GM18861 (cell line): ENCODE measurements around the gene PPFIA4.
"Not testable (repeated sequence)": the region's sequence is repeated elsewhere in the genome, so short reads cannot be mapped to it uniquely, and the experiment has no call there.

ENCODE experiments used
- ATAC-seq: cut with Tn5 transposase; IDR thresholded peaks from one replicate; pipeline ENCODE4 v1.9.1; 2021; ENCODE audit not compliant: unreplicated experiment

PPFIA4 gene

DNA sequence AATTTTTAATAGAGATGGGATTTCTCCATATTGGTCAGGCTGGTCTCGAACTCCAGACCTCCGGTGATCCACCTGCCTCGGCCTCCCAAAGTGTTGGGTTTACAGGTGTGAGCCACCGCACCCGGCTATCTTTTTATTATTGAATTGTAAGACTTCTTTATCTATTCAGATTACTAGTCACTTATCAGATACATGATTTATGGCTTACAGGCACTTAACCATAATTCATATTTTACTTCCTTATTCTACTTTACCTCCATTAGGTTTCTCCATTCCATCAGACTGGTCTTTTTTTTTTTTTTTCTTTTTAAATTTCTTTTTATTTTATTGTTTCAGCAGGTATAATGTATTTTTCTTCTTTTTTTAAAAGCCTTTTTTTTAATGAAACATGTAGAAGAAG is 14.7 kb upstream of the PPFIA4 start:
- no peak for ATAC-seq

DNA sequence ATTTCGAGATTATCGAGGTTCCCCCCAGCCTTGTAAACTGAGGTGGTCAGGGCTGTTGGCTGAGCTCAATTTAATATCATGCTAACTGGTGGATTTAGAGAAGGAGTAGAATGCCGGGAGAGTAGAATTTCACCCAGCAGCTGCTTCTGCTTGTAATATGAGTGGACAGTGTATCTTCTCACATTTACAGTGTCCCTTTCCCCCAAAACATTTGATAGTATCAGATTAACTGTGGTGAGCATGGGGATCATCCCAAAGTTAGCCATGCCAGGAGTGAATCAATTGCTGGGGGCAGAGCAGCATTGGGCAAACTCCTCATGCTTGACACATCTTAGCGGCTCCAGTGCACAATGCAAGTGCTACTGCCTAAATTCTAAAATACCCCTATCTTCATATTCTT is 9.2 kb upstream of the PPFIA4 start:
- ATAC-seq = no peak

DNA sequence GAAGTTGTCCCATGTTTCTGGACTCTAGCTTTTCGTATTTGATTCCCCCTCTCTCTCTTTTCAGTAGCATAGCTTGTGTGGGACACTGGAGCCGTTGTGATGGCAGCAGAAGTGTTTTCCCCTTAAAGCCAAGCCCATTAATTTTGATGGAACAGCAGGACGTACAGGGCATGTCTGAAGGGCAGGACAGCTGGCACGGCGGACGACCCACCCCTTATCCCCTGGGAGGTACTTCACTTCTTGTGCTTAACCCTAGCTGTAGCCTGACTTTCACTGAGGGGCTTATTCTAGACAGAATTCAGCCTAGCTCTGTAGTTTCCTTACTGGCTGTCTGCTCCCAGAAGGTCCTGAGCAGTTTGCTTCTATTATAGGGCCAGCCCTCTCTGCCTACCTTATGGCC is 8.6 kb upstream of the PPFIA4 start:
- no peak for ATAC-seq

DNA sequence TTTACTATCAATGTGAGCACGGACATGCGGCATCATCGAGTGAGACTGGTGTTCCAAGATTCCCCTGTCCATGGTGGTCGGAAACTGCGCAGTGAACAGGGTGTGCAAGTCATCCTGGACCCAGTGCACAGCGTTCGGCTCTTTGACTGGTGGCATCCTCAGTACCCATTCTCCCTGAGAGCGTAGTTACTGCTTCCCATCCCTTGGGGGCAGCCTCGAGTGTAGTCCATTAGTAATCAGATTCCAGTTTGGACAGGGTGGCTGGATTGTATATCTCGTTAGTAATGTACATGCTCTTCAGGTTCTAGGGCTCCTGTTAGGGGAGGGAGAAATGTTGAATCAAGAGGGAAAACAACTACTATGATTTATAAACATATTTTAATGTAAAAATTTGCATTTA is 3.4 kb upstream of the PPFIA4 start:
- ATAC-seq = not testable (repeated sequence)

DNA sequence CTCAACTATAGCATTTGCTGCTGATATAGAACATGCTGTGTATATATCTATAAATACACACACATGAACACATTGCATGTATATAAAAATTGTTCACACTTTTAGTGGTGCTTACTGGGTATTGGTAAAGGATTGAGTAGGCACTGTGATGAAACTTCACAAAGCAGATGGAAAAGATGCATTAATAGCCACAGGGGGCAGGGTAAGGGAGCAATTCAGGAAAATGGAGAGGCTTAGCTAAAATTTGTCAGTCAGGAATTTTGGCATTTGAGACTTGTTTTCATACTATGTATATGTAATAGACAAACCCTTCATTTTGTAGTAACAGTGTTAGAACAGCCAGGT is 633 bp upstream of the PPFIA4 start:
- no peak for ATAC-seq

DNA sequence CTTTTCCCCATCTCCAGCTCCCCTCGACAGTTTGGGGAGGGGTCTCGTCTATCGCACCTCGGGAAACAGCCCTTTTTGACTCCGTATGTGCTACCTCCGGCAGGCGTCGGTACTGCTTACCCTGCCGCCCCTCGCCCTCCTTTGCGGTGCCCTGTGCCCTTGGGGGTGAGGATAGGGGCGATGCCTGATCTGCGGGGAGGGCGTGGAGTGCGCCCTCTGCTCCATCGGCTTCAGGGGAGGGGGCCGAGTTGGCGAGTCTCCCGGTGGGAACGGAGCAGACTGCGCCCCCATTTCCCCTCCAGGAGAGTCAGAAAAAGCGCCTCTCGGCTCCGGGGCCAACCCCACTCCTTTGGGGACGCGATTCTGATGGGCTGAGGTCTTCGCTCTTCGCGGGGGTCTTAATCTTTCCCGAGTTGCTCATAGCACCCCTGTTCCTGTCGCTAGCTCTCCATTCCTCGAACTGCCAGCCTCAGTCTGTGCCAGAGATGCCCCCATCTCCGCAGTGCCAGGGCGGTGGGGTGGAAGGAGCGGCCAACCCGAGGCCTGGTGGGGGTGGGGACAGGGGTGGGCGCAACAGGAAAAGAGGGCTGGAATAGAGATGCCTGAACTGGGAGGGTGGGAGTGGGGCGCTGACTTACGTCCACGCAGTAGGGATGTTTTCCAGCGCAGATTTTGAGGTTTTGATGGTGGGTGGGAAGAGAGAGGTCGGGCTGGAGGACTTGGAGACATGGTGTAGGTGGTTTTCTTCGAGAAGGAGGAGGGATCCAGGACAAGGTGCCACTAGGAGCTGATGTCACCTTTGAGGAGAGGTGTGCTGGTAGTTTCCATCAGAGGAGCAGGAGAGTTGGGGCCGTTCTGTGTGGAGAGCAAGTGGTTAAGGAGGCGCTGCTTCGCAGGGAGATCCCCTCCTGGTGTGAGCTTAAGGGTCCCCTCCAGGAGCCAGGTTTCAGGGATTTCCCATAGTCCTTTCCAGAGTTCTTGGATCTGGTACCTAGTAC is 674 bp downstream of the PPFIA4 start:
- no peak for ATAC-seq

DNA sequence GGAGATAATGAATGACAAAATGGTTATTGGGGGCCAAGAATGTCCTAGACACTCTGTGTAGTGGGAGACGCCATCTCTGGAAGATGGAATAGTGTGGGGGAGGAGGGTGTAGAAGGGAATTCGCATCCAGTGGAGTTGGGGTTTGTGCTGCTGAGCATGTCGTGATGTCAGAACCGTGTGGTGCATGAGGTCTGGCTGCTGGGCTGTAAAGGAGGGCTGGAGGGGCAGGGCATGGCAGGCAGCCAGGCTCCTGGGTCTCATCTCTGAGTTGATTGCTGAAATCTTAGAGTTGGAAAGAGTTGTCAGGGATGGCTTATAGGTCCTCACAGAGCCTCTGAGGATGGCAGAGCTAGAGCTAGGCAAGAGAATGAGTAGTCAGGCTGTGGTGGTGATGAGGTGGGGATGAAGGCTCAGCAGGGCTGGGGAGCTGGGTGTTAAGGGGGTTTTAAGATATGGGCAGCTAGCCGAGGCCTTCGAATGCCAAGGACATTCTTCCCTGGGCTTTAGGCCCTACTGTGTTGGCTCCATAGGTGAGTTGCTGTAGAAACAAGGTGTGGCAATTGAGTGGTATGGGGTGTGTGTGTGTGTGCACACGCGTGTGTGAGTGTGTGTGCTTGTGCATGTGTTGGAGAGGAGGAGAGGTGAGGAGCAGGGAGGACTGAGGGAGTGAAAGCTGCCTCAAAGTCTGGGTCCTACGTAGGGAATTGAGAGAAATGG is 1.9 kb downstream of the PPFIA4 start:
- ATAC-seq = no peak

DNA sequence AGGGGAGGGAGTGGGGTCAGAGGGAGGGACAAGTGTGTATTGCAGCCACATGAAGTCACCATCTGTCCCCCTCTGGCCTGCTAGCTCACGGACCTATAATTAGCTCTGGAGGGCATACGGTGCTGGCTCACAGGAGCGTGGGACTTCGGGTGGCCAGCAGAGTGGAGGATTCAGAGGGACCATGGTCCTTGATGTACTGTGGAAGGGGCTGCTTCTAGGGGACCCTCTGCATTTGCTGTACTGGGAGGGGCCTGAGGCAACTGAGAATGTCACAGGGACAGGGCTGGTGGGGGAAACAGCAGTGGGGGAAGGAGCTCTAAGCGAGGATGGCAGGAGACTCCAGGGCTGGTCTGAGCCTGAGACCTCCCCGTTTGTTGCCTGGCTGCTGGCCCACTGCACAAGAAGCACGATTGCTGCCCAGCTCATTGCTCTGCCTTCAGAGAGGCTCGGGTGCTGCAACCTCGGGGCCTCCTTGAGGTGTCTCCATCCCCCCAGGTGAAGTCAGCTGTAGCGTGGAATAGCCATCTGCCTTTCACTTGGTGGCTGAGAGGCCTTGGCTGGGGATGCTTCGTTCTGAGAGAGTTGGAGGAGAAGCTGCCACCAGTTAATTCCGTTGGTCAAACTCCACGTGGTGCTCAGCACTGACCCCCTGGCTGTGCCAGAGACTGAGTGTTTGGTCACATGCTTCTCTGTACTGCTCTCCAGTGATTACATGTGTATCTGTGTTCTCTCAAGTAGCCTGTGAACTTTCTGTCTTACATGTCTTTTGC is 2.7 kb downstream of the PPFIA4 start:
- ATAC-seq = no peak

DNA sequence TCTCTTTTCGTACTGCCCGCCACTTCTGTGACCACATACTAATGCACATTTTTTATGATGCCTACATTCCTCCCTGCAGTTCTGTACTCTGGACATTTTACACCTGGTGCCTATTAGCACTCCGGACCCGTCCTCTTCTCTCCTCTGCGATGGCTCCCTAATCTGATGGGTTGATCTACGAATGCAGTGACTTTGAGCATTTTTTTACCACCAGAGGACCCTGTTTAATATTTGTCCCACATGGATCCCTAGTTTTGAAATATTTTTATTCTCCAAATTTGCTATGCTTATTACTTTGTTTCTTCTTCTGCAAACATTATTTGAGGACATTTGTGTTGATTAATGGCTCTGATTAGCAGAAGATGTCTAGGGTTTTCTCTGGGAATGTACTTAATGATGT is 5.2 kb downstream of the PPFIA4 start:
- no peak for ATAC-seq

DNA sequence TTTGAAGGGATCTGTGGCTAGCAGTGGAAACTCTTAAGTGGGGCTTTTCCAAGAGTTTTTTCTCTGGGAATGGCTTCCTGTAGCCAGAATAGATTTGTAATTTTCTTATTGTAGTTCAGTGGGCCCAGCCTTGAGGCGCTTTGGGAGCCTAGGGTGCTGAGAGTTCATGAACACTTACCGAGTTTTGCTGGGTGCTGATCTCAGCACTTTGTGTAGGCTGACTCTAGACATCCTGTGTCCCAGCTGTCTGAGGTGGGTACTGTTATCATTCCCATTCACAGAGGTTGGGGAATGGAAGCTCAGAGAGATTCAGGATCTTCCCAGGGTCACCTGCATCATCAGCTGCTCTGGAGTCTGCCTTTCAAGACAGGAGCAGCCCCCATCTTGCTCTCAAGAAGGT is 7.0 kb downstream of the PPFIA4 start:
- no peak for ATAC-seq

DNA sequence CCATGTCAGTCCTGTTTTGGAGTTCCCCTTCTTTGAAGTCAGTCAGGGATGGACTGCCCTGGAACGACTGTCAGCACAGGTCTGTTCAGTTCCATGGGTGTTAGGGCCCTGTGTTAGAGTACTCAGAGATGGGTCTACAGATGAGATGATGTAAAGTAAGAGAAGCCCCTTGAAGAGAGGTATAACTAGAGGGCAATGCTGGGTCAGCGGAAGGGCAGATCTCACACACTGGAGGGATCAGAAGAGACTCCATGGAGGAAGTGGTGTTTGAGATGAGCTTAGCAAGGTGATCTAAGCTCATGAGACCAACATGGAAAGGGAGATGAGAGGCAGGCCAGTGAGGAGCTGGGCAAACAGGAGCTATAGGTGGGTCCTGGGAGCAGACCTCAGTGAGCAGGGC is 7.6 kb downstream of the PPFIA4 start:
- no peak for ATAC-seq

DNA sequence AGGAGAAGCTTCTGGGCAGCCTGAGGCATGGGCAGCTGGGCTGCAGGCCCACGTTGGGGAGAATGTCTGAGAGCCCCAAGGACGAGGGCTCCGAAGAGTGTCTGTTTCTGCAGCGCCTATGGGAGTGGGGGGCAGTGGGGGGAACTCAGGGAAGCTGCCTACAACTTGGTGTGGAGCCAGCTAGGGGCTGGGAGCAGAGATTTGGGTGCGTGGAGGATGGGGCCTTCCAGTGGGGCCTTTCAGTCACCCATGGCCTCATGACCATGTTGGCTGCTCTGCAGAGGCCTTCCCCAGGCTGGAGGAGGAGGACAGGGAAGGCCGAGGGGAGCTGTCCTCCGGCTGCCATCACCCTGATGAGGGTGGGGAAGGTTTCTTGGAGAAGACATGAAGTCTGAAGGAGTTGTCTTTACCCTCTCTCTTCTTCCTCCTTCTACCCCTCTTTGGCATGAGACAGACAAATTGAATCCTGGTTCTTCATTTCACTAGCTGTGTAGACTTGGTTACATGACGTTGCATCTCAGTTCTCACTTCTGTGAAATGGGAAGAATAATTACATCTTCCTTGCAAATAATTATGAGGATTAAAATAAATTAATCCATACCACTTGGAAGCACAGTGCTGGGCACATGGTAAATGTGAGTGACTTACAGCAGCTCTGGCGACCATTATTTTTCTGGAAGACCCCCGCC is 8.3 kb downstream of the PPFIA4 start:
- no peak for ATAC-seq

DNA sequence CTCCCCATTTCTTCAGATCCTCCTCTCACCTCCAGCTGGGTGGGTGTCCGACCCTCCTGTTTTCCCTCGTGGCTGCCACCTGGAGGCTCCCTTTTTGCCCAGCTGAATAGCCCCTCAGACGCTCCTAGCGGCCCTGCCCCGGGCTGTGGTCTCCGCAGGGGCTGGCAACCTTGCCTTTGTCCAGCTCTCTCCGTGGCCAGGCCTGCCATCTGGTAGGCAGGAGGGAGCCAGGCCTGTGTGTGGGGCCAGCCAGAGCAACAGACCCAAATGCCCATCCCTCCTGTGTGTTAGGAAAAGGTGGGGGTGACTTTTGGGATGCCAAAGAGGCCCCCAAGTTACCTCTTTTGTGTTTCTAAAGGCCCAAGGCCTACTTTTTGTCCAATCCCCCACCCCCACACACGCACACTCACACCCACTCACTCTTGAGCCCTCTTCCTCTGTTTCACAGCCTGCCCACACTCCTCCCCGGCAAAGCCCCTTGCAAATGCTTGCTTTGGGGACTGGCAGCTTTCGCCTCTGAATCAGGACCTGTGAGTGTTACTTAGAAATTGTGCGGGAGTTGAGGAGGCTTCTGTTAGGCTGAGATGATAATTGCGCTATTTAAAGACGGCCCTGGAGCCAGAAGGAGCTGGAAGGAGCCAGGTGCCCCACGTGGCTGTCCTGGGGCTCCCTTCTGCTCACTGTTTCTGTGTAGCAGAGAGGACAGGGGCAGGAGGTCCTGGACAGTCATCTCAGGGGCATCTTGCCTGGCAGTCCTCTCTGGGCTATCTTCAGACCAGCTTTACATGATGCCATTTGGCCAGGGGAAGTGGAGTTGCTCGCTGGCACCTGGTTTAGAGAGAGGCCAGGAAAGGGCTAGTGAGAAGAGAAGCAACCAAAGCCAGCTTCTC is 9.1 kb downstream of the PPFIA4 start:
- no peak for ATAC-seq

DNA sequence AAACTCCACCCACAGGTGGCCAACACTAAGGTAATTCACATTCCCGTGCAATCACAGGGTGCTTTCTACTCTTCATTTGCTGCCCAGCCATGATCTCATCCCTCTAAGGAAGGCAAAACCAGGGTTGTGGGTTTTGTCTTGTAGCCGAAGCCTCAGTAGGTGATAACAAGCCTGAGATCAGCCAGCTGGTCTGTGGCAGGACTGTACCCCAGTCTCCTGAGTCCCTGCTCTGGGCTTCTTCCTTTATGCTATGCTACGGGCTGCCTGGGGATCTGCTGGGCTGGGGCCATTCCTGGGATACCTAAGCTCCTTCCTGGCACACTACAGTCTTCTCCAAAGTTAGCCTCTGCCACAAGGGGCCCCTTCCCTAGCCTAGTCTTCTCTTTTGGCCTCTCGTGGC is 9.8 kb downstream of the PPFIA4 start:
- no peak for ATAC-seq

DNA sequence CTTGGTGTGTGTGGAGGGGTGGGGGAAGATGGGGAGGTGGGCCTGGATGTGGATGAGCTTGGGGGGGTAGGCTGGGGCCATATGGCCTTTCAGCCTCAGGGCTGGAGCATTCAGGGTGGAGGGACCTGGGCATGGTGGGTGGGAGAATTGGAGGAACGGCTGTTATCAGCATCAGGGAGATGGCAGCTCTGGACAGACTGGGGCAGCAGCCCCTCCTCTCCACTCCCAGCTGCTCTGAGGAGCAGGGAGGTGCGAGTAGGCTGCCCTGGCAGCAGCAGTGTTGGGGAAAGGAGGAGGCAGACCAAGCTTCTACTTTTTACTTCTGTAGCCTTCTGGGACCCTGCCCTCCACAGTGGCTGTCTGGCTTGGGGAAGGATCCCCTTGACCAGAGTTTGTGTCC is 10.2 kb downstream of the PPFIA4 start:
- ATAC-seq = no peak

DNA sequence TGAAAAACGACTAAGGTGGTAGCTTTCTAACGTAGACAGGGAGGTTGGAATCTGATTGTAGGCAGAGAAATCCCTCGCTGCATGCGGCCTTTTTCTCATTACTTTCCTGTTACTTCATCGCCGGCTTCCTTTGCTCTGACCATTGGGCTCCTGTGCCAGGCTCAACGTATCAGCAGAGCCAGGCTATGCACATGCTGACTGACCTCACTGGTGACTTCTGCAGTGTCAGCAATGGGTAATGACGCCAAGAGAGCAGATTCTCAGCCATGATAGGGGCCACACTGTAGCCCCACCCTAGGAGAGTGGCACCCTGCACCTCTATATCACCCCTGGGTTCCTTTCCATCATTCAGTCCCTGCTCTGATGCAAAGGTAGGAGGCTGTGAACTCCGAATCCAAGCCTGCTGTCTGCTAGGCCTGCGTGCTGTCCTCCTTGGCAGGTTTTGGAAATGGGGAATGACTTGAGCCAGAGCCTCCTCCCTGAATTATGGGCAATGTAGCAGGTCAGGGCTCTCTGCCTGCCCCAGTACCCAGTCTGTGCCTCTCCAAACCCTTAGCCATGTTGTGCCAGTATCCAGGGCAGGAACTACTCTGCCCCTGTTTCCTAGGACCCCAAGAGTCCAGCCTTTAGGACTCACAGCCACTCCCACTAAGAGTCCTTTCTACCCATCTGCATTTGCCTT is 11.4 kb downstream of the PPFIA4 start:
- no peak for ATAC-seq

DNA sequence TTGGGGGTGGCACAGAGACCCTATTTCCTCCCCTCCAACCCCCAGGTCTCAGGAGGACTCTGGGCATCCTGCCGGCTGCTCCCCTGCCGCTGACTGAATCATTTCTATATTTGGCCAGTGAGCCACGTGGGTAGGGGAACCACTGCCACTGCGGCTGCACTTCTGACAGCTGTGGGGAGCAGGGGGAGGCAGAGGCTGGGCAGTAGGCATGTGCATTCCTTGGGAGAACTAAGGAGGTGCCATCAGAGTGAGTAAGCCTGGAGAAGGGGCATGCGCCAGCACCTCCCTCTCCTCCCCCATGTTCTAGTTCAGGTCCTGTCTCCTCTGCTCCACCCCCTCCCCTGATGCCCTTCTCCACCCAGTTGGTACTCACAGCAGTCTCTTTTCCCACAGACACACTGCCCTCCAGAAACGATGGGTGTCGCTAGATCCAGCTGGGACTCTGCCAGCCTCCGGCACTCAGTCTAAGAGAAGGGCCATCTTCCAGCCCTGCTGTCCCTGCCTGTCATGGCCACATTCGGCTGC is 12.0 kb downstream of the PPFIA4 start:
- peak; percentile 48 for ATAC-seq

DNA sequence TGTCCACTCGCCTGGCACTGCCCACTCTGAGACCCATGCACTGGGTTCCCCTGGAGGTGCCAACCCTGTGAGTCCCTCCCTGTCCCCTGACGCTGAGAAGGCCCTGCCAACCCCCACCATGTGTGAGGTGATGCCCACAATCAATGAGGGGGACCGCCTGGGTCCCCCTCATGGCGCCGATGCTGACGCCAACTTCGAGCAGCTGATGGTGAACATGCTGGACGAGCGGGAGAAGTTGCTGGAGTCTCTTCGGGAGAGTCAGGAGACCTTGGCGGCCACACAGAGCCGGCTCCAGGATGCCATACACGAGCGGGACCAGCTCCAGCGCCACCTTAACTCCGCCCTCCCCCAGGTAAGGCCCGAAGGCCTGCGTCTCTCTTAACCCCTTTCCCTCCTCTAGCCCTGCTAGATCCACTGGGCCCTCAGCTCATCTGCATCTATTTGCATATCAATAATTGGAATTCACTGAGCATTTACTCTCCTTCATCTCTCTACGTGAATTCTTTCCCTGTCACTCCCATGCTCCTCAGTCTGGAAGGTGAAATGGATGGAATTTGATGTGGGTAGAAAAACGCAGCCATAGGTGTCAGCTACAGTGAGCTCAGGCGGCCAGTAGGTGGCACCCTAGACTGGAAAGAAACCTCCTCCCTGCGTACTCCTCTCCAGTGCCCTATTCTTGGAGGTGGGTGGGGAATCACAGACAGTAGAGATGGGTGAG is 12.8 kb downstream of the PPFIA4 start:
- no peak for ATAC-seq
